MG63 (cell line): ENCODE measurements around the gene ABCA13. TPM values are rescaled to one million over a fixed set of nuclear protein-coding genes. Genes with fewer than 3 reads are reported as not detected.
A peak's percentile ranks its signal among the peaks of the same experiment; 100 is the strongest.

Source experiments
- DNase-seq: peaks from one replicate; pipeline ENCODE4 v3.0.0-alpha.2; 2020
- H3K27me3 ChIP-seq: fragments of 250-450 bp; sonication (Bioruptor Pico); 2 replicates; pipeline ENCODE4 v1.5.1; 2020; ENCODE audit warnings: mild to moderate bottlenecking, moderate library complexity
- H3K36me3 ChIP-seq: fragments of 250-450 bp; sonication (Bioruptor Pico); 2 replicates; pipeline ENCODE4 v1.5.1; 2020; ENCODE audit warnings: mild to moderate bottlenecking, moderate library complexity
- H3K4me3 ChIP-seq: fragments of 250-450 bp; sonication (Bioruptor Pico); 2 replicates; pipeline ENCODE4 v1.5.1; 2020; ENCODE audit warnings: mild to moderate bottlenecking, moderate library complexity
- H3K9me3 ChIP-seq: fragments of 250-450 bp; sonication (Bioruptor Pico); 2 replicates; pipeline ENCODE4 v1.5.1; 2020; ENCODE audit warnings: mild to moderate bottlenecking, moderate library complexity
- total RNA-seq: library from RNA; depleted of rRNA; stranded (reverse); fragments of >200 nt; shearing (Covaris generic); gene quantifications from 2 replicates; pipeline ENCODE4 v1.2.3, GENCODE V29; 2014; ENCODE audit warnings: low replicate concordance

The ABCA13 gene
- total RNA-seq, 1 experiment from 2014 or later, result not detected

GRCh38 chr7:48360574-48360973, 189.3 kb downstream of the ABCA13 start:
- H3K9me3 ChIP-seq, result 0 out of 2 replicates have a peak, but pooled peaks cover 2% of the 10 kb centered on the region
- H3K36me3 ChIP-seq, result no peaks in the 10 kb centered on the region
- no peaks in the 10 kb centered on the region for H3K27me3 ChIP-seq
- H3K4me3 ChIP-seq, result no peak overlapping the region
- peak; percentile 13 for DNase-seq

DNA sequence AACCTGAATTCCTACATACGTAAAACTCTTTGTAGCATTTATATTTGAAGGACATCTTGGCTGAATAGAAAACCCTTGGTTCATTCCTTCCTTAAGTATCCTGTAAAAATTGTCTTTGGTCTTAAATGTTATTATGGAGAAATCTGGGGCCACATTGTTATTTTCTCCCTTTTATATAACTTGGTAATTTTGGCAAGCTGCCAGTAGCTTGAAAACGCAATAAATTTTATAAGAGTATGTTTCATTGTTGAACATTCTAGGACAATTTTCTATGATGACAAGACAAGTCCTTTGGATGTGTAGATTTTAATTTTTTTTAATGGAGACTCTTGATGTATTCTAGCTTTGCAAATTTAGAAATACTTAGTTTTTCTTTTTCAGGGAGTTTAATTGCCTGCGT, 191.9 kb downstream of the ABCA13 start:
- Histone ChIP-seq H3K27me3 (no peaks in the 10 kb centered on the region), H3K4me3 (no peak overlapping the region), H3K9me3 (0 out of 2 replicates have a peak, but pooled peaks cover 2% of the 10 kb centered on the region), H3K36me3 (no peaks in the 10 kb centered on the region)
- DNase-seq, result no peak

DNA sequence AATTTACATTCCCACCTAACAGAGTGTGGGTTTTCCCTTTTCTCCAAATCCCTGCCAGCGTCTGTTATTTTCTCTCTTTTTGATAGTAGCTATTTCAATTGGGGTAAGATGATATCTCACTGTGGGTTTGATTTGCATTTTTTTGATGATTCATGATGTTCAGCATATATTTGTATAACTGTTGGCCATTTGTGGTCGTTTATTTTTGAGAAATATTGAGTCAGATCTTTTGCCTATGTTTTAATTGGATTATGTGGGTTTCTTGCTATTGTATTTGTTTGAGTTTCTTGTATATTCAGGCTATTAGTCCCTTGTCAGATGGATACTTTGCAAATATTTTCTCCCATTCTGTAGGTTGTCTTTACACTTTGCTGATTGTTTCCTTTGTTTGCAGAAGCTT, 193.8 kb downstream of the ABCA13 start:
- Histone ChIP-seq H3K36me3 (no peaks in the 10 kb centered on the region), H3K9me3 (peaks cover 2% of the 10 kb centered on the region; the same call in 1 of the 2 replicates), H3K4me3 (no peak overlapping the region), H3K27me3 (no peaks in the 10 kb centered on the region)
- DNase-seq, result no peak

DNA sequence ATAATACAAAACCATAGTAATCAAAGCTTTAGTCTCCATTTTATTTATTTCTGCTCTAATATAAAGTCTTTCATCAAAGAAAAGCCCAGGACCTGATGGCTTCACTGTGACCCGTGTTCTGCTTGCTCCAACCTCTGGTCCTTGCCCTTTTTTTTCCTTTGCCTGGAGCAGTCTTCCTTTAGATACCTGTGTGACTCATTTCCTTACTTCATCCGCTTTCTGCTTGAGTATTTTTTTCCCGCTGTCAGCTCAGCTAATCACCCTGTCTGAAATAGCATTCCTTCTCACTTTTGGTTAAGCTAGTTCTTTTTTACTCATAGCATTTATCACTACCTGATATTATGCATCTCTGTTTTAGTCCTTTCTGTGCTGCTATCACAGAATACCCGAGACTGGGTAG, 194.8 kb downstream of the ABCA13 start:
- Histone ChIP-seq H3K36me3 (no peaks in the 10 kb centered on the region), H3K9me3 (peaks cover 2% of the 10 kb centered on the region; the same call in 1 of the 2 replicates), H3K27me3 (no peaks in the 10 kb centered on the region), H3K4me3 (no peak overlapping the region)
- DNase-seq, result no peak

DNA sequence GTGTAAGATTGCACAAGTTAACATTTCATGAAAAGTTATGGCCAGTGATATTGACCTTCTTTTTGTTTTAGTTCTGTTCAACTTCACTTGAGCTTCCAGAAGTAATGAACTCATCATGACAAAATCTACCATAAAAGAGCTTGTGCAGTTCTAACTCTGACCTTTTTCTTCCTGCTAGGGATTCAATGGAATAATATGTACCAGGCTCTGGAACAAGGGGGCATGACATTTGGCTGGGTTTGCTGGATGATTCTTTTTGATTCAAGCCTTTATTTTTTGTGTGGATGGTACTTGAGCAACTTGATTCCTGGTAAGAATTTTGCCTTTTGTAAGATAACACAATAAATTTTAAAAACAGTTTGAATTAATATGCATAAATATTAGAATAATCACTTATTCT, 205.0 kb downstream of the ABCA13 start:
- no peak for DNase-seq
- Histone ChIP-seq H3K4me3 (no peak overlapping the region), H3K36me3 (no peaks in the 10 kb centered on the region), H3K9me3 (no peaks in the 10 kb centered on the region; the same call in 1 of the 2 replicates), H3K27me3 (no peaks in the 10 kb centered on the region)

GRCh38 chr7:48380921-48381320, 209.7 kb downstream of the ABCA13 start:
- no peak for DNase-seq
- Histone ChIP-seq H3K9me3 (no peaks in the 10 kb centered on the region), H3K27me3 (no peaks in the 10 kb centered on the region), H3K4me3 (no peak overlapping the region), H3K36me3 (no peaks in the 10 kb centered on the region)

DNA sequence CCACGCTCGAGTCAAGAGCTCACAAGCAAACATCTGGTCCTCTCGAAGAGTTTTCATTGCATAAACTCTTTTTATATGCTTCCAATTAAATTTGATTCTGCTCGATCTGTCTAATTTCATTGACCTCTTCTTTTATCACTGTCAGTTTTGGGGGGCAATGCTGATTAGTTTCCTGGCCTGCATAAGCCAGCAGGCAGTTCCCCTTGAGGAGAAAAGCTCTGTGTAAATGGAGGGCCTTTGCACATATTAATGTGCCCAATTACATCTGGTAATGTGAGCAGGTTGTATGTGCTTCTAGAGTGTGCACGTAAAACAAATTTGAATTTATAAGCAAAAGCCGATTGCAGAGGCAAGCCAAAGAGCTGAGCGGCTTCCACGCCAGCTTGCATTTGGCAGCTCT, 210.3 kb downstream of the ABCA13 start:
- no peaks in the 10 kb centered on the region for H3K9me3 ChIP-seq
- DNase-seq, result no peak
- H3K36me3 ChIP-seq, result no peaks in the 10 kb centered on the region
- H3K27me3 ChIP-seq, result no peaks in the 10 kb centered on the region
- no peak overlapping the region for H3K4me3 ChIP-seq

DNA sequence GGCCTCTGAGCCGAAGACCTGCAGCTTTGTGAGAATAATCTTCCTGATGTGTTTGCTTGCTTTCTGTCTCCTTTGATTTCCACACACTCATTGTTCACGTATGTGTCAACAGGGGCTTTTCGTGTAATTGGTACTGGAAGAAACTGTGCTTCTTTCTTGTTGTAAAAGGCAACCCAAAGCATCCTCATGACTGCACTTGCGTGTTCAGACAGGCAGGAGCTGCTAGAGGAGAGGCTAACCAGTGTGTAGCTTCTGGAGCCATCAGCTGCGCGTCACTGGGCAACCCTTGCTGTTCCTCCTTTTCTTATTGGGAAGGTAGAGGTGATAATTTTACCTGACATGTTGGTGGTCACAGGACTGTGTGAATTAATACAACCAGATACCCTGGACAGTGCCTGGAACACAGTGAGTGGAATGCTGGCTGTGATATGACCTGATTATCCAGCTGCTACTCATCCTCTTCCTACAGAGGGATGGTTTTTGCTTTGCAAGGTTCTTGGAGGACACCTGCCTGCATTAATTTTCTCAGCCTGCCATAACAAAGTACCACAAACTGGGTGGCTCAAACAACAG, 213.0 kb downstream of the ABCA13 start:
- no peak for DNase-seq
- H3K4me3 ChIP-seq, result no peak overlapping the region
- H3K9me3 ChIP-seq, result no peaks in the 10 kb centered on the region
- no peaks in the 10 kb centered on the region for H3K36me3 ChIP-seq
- H3K27me3 ChIP-seq, result no peaks in the 10 kb centered on the region

DNA sequence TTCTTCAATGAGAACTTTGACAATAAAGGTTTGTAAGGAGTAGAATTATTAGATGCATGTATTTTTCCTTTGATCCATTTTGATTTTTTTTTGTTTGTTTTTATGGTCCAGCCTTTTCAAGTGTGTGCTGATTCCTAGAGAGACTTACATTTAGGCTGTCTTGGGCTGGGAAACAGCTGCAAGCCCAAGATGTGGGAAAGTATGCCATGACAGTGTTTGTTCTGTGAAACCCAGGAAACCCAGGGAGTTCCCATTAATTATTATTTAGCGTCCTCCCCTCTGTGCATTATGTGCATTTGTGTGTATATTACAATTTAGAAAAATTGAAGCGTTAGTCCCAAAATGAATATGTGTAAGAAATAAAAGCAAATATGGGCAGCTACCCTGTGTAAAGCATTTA, 216.7 kb downstream of the ABCA13 start:
- H3K4me3 ChIP-seq, result no peak overlapping the region
- no peaks in the 10 kb centered on the region for H3K9me3 ChIP-seq
- no peaks in the 10 kb centered on the region for H3K27me3 ChIP-seq
- H3K36me3 ChIP-seq, result no peaks in the 10 kb centered on the region
- no peak for DNase-seq

GRCh38 chr7:48388911-48389310, 217.7 kb downstream of the ABCA13 start:
- no peaks in the 10 kb centered on the region for H3K27me3 ChIP-seq
- no peak for DNase-seq
- H3K4me3 ChIP-seq, result no peak overlapping the region
- no peaks in the 10 kb centered on the region for H3K36me3 ChIP-seq
- H3K9me3 ChIP-seq, result no peaks in the 10 kb centered on the region

DNA sequence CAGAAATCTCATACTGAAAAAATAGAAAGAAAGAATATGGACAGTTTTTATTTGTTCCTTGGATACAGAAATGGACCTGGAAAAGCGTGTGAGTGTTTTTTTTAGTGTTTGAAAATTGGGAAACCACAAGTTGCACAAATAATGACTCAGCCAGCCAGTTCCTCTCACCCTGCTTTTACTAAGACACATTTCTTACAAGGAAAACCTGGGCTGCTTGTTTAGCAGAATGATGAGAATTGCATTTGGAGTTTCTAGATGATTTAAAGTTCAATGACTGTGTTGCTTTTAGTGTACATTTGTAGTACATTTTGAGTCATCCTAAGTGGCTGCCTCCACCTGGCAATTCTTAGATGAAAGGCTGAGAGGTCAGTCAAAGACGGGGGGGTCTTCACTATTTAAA, 218.7 kb downstream of the ABCA13 start:
- DNase-seq, result peak; percentile 10
- H3K4me3 ChIP-seq, result no peak overlapping the region
- no peaks in the 10 kb centered on the region for H3K36me3 ChIP-seq
- no peaks in the 10 kb centered on the region for H3K9me3 ChIP-seq
- no peaks in the 10 kb centered on the region for H3K27me3 ChIP-seq

- H3K4me3 ChIP-seq, result no peak overlapping the region
- no peaks in the 10 kb centered on the region for H3K27me3 ChIP-seq
- no peak for DNase-seq
- H3K9me3 ChIP-seq, result no peaks in the 10 kb centered on the region
- H3K36me3 ChIP-seq, result no peaks in the 10 kb centered on the region
Observed at GRCh38 chr7:48390388-48391327, 219.4 kb downstream of the ABCA13 start.

GRCh38 chr7:48398191-48398590, 226.9 kb downstream of the ABCA13 start:
- no peaks in the 10 kb centered on the region for H3K9me3 ChIP-seq
- no peak for DNase-seq
- no peak overlapping the region for H3K4me3 ChIP-seq
- H3K27me3 ChIP-seq, result no peaks in the 10 kb centered on the region
- H3K36me3 ChIP-seq, result no peaks in the 10 kb centered on the region

GRCh38 chr7:48402721-48403120, 231.5 kb downstream of the ABCA13 start:
- H3K9me3 ChIP-seq, result no peaks in the 10 kb centered on the region
- no peaks in the 10 kb centered on the region for H3K27me3 ChIP-seq
- DNase-seq, result no peak
- H3K36me3 ChIP-seq, result no peaks in the 10 kb centered on the region
- H3K4me3 ChIP-seq, result no peak overlapping the region

- DNase-seq, result no peak
- H3K4me3 ChIP-seq, result no peak overlapping the region
- no peaks in the 10 kb centered on the region for H3K36me3 ChIP-seq
Observed at GRCh38 chr7:48408731-48409130, 237.5 kb downstream of the ABCA13 start.

GRCh38 chr7:48411619-48412018, 240.4 kb downstream of the ABCA13 start:
- DNase-seq, result no peak
- Histone ChIP-seq H3K4me3 (no peak overlapping the region), H3K27me3 (no peaks in the 10 kb centered on the region), H3K9me3 (no peaks in the 10 kb centered on the region), H3K36me3 (no peaks in the 10 kb centered on the region)

More at GRCh38 chr7:48408731-48409130, 237.5 kb downstream of the ABCA13 start:
- H3K9me3 ChIP-seq, result no peaks in the 10 kb centered on the region
- H3K27me3 ChIP-seq, result no peaks in the 10 kb centered on the region

DNA sequence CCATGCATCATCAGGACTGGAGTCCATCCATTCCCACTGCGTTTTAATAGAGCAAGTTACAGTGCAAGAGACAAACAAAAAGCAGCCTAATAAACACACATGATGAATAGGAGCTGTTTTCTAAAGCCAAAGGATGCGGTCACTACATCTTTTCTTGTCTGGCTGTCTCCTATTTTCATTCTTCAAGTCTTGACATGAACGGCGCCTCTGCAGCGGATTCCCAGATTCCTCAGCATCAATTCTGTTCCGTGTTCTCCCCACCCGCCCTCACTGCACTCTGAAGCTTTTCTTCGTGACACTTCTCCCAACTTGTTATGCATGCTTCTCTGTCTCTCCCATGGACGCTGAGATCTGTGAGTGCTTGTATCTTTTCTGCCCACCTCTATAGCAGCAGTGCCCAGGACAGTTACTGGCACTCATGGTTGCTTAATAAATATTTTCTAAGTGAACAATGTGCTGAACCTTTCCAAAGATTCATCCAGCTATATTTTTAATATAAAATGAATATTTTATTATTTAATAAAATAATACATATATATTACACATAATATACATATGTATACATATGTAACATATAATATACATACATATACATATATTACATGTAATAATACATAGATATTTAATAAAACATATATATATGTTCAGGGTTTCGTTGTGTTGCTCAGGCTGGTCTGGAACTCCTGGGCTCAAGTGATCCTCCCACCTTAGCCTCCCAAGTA, 242.9 kb downstream of the ABCA13 start:
- no peak overlapping the region for H3K4me3 ChIP-seq
- H3K9me3 ChIP-seq, result no peaks in the 10 kb centered on the region
- DNase-seq, result no peak
- H3K27me3 ChIP-seq, result no peaks in the 10 kb centered on the region
- H3K36me3 ChIP-seq, result no peaks in the 10 kb centered on the region
